Prostate gland (tissue), 2 donors: ENCODE results near the gene RAD21L1. TPM values are rescaled to one million over a fixed set of nuclear protein-coding genes. Genes with fewer than 3 reads are reported as not detected.

Experiments
- DNase-seq: peaks from one replicate; pipeline ENCODE4 v3.0.0-alpha.2; 2019; ENCODE audit warnings: low spot score
- H3K27ac ChIP-seq, 2 donors: fragments of 200-600 bp; sonication (generic); 2 replicates each; pipeline ENCODE4 v1.5.1; 2017 to 2019
- H3K27me3 ChIP-seq: fragments of 200-600 bp; sonication (generic); replicated peaks from 2 replicates; pipeline ENCODE4 v1.5.1; 2019; ENCODE audit not compliant: insufficient read depth
- H3K36me3 ChIP-seq, 2 donors: fragments of 200-600 bp; sonication (generic); 1 replicate in 1 of 2; 2 replicates in 1 of 2; pipeline versions ENCODE4 v1.5.1 to v1.8.1; 2017 to 2019
- H3K4me1 ChIP-seq: fragments of 200-600 bp; sonication (generic); replicated peaks from 2 replicates; pipeline ENCODE4 v1.5.1; 2019
- H3K4me3 ChIP-seq, 2 donors: fragments of 200-600 bp; sonication (generic); 2 replicates each; pipeline ENCODE4 v1.5.1; 2017 to 2019
- H3K9me3 ChIP-seq: fragments of 200-600 bp; sonication (generic); 2 replicates; pipeline ENCODE4 v1.5.1; 2017
- CTCF ChIP-seq, 4 experiments: fragments of 200-600 bp in 2 of 4; fragments of 450-650 bp in 2 of 4; sonication (generic) in 2 of 4; IDR thresholded peaks; 1 replicate in 3 of 4; 2 replicates in 1 of 4; pipeline ENCODE4 v1.5.1; 2016 to 2019; ENCODE audit warnings: antibody characterized with exemption in 4 of 4, mild to moderate bottlenecking in 2 of 4, moderate library complexity in 2 of 4
- POLR2A ChIP-seq: fragments of 450-650 bp; IDR thresholded peaks from one replicate; pipeline ENCODE4 v1.6.1; 2016; ENCODE audit warnings: antibody characterized with exemption, mild to moderate bottlenecking
- POLR2AphosphoS5 ChIP-seq: sonication (generic); formaldehyde crosslinking; IDR thresholded peaks from one replicate; pipeline ENCODE4 v1.6.1; 2017; ENCODE audit warnings: antibody characterized with exemption
- WGBS: methylation state at CpG from one replicate; pipeline ENCODE4 v1.1.5; 2018; 5-methylcytosine and 5-hydroxymethylcytosine counted together
- intact Hi-C: fragments of 100-400 bp; cut with DNase I; formaldehyde crosslinking; loops from one replicate; pipeline ENCODE4 v1.14.2; 2022
- total RNA-seq, 2 donors: library from RNA; depleted of rRNA; stranded (reverse); fragments of >200 nt; gene quantifications; one replicate each; pipeline ENCODE4 v1.1.0, GENCODE V29; 2016

RAD21L1 gene
- total RNA-seq, 2 donors from 2014 or later, result 3.0 TPM; not detected in 1

DNA sequence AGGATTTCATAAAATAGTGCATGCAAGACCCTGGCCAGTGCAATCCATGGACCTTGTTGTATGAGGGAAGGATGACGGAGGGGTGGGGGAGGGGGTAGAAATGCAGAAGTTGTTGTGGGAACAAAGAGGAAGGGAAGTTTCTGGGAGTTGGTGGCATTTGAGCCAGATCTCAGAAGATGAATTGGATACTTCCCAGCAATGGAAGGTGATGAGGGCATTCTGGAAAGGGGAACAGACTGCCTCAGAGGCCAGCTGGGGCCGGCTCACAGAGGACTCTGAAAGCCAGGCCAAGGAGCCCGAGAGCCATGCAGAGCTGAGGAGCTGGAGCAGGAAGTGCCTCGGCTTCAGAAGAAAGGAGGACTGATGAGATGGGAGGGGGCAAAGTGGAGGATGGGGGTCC is 43.7 kb upstream of the RAD21L1 start:
- TF ChIP-seq POLR2A (no peak), CTCF (IDR thresholded peaks at IDR 0.05) (no peak), POLR2AphosphoS5 (no peak)
- 44% methylated on average over 4 of the region's 4 CpGs for WGBS
- Histone ChIP-seq H3K9me3 (no peaks in the 10 kb centered on the region), H3K36me3 (no peaks in the 10 kb centered on the region), H3K27me3 (no peaks in the 10 kb centered on the region), H3K27ac (no peak overlapping the region), H3K4me1 (no peaks in the 10 kb centered on the region), H3K4me3 (no peak overlapping the region)
- intact Hi-C loops, result no loop called here
- DNase-seq, result no peak

GRCh38 chr20:1183153-1183552 is 42.7 kb upstream of the RAD21L1 start:
- 74% methylated on average over 6 of the region's 6 CpGs for WGBS
- H3K9me3 ChIP-seq, result no peaks in the 10 kb centered on the region
- no peaks in the 10 kb centered on the region for H3K4me1 ChIP-seq
- H3K36me3 ChIP-seq, result no peaks in the 10 kb centered on the region
- H3K27me3 ChIP-seq, result no peaks in the 10 kb centered on the region
- H3K27ac ChIP-seq, result no peak overlapping the region
- intact Hi-C loops, result no loop called here
- TF ChIP-seq CTCF (IDR thresholded peaks at IDR 0.05) (no peak), POLR2A (no peak), POLR2AphosphoS5 (no peak)
- no peak for DNase-seq
- no peak overlapping the region for H3K4me3 ChIP-seq

- Histone ChIP-seq H3K36me3 (no peaks in the 10 kb centered on the region), H3K27ac (no peak overlapping the region), H3K4me3 (no peak overlapping the region), H3K27me3 (no peaks in the 10 kb centered on the region), H3K4me1 (no peaks in the 10 kb centered on the region), H3K9me3 (no peaks in the 10 kb centered on the region)
- DNase-seq, result no peak
- TF ChIP-seq POLR2A (no peak), CTCF (IDR thresholded peaks at IDR 0.05) (no peak), POLR2AphosphoS5 (no peak)
- intact Hi-C loops, result no loop called here
- WGBS, result 32% methylated on average over 13 of the region's 13 CpGs
Observed at GRCh38 chr20:1184260-1184637, 41.6 kb upstream of the RAD21L1 start.

- Histone ChIP-seq H3K27me3 (no peaks in the 10 kb centered on the region), H3K27ac (no peak within 1 kb of the TSS), H3K4me3 (peak within 1 kb of the TSS; percentile 34 to 43), H3K36me3 (no peaks in the 10 kb centered on the region), H3K4me1 (no peaks in the 10 kb centered on the region), H3K9me3 (no peaks in the 10 kb centered on the region)
- TF ChIP-seq POLR2A (no peak), POLR2AphosphoS5 (no peak), CTCF (IDR thresholded peaks at IDR 0.05) (no peak)
- 4% methylated on average over 46 of the region's 76 CpGs for WGBS
- no peak for DNase-seq
- intact Hi-C loops, result no loop called here
Observed at GRCh38 chr20:1184638-1185315, 41.1 kb upstream of the RAD21L1 start, which contains the start of gene TMEM74B. Gene TMEM74B (minus strand): TSS chr20:1184981. CDS start chr20:1183801, 1,180 bp downstream.

DNA sequence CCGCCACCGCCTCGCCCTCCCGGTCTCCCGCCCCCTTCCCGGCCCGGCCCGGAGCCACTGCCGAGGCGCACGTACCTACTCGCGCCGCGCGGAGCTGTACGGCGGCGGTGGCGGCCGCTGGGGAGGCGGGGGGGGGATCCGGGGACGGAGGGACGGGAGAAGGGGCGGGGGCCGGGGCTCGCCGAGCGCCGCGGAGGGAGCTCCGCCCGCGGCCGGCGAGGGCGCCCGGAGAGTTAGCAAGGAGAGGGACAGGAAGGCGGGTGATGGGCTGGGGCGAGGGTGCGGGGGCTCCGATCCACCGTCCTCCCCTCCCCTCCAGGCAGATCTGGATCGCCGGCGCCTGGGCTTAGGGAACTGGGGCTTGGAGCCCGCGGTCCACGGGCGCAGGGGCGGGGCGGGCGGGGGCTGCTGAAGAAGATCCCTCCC is 40.5 kb upstream of the RAD21L1 start:
- intact Hi-C loops, result no loop called here
- TF ChIP-seq POLR2A (no peak), CTCF (IDR thresholded peaks at IDR 0.05) (no peak), POLR2AphosphoS5 (no peak)
- Histone ChIP-seq H3K36me3 (no peaks in the 10 kb centered on the region), H3K27me3 (no peaks in the 10 kb centered on the region), H3K9me3 (no peaks in the 10 kb centered on the region), H3K4me3 (peak overlapping the region; percentile 34 to 43), H3K27ac (no peak overlapping the region), H3K4me1 (no peaks in the 10 kb centered on the region)
- WGBS, result 0% methylated on average over 44 of the region's 54 CpGs
- no peak for DNase-seq
